ENCODE results near the gene ADAMTS6. TPM values are rescaled to one million over a fixed set of nuclear protein-coding genes. Genes with fewer than 3 reads are reported as not detected.

ADAMTS6 gene
- total RNA-seq, 1 experiment from 2014 or later = 2.8 TPM

- no peak for DNase-seq (ENCODE audit: low spot score)
- H3K4me1 Mint-ChIP-seq = no peaks in the 10 kb centered on the region
- no peaks in the 10 kb centered on the region for H3K9me3 Mint-ChIP-seq
- POLR2A ChIA-PET = no interaction called here
- TF ChIP-seq FOXP1 (CRISPR knock-in tag; IDR thresholded peaks at IDR 0.05; ENCODE audit: borderline replicate concordance) (no peak), ZNF425 (CRISPR knock-in tag; conservative IDR thresholded peaks at IDR 0.05) (no peak), ZBTB43 (CRISPR knock-in tag; IDR thresholded peaks at IDR 0.05) (no peak), PREB (CRISPR knock-in tag; IDR thresholded peaks at IDR 0.05; ENCODE audit: borderline replicate concordance) (no peak), PRDM15 (CRISPR knock-in tag; IDR thresholded peaks at IDR 0.05) (no peak), MLX (CRISPR knock-in tag; IDR thresholded peaks at IDR 0.05) (no peak)
- no peak overlapping the region for H3K4me3 Mint-ChIP-seq
- no peaks in the 10 kb centered on the region for H3K27me3 Mint-ChIP-seq (ENCODE audit: low read depth)
- no peaks in the 10 kb centered on the region for H3K36me3 Mint-ChIP-seq
- no peak overlapping the region for H3K27ac Mint-ChIP-seq
- no peak for ATAC-seq
- CTCF ChIA-PET = no interaction called here
These were observed 193.1 kb downstream of the ADAMTS6 start for GRCh38 chr5:65288657-65289056.

GRCh38 chr5:65279603-65280002, 202.1 kb downstream of the ADAMTS6 start:
- H3K36me3 Mint-ChIP-seq = peaks cover 9% of the 10 kb centered on the region
- ChIA-PET POLR2A (no interaction called here), CTCF (no interaction called here)
- no peak overlapping the region for H3K27ac Mint-ChIP-seq
- no peak overlapping the region for H3K4me3 Mint-ChIP-seq
- H3K9me3 Mint-ChIP-seq = peaks cover 15% of the 10 kb centered on the region
- peaks cover 43% of the 10 kb centered on the region for H3K4me1 Mint-ChIP-seq
- TF ChIP-seq SMAD4 (CRISPR knock-in tag; IDR thresholded peaks at IDR 0.05) (no peak), TEAD4 (CRISPR knock-in tag; IDR thresholded peaks at IDR 0.05) (no peak), USF2 (CRISPR knock-in tag; IDR thresholded peaks at IDR 0.05) (no peak), JAZF1 (CRISPR knock-in tag; IDR thresholded peaks at IDR 0.05) (no peak), GTF2I (CRISPR knock-in tag; conservative IDR thresholded peaks at IDR 0.05) (no peak)
- DNase-seq (ENCODE audit: low spot score) (no peak), ATAC-seq (no peak)
- no peaks in the 10 kb centered on the region for H3K27me3 Mint-ChIP-seq (ENCODE audit: low read depth)
